ENCODE results near the gene PDP2.

DNA sequence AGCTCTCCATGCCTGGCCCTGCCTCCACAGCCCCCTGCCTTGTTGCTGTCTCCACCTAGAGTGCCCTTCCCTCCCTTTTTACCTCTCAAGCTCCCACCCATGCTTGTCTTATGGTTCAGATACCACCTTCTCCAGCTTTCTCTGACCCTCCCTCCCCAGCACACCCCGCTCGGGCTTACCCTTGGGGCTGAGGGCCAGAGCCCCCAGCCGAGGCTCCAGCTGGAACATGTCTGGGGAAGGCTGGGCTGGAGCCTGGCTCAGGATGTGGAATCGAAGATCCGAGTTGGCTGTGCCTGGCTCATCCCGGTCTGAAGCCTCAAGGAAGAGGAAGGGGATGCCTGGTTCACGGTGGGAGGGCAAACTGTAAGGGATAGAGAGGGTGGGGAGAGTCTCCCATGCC is 34.7 kb downstream of the PDP2 start:
- TF ChIP-seq POLR2A (IDR thresholded peaks at IDR 0.05): no peak
- TF ChIP-seq, protein P1, sequence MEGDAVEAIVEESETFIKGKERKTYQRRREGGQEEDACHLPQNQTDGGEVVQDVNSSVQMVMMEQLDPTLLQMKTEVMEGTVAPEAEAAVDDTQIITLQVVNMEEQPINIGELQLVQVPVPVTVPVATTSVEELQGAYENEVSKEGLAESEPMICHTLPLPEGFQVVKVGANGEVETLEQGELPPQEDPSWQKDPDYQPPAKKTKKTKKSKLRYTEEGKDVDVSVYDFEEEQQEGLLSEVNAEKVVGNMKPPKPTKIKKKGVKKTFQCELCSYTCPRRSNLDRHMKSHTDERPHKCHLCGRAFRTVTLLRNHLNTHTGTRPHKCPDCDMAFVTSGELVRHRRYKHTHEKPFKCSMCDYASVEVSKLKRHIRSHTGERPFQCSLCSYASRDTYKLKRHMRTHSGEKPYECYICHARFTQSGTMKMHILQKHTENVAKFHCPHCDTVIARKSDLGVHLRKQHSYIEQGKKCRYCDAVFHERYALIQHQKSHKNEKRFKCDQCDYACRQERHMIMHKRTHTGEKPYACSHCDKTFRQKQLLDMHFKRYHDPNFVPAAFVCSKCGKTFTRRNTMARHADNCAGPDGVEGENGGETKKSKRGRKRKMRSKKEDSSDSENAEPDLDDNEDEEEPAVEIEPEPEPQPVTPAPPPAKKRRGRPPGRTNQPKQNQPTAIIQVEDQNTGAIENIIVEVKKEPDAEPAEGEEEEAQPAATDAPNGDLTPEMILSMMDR (IDR thresholded peaks at IDR 0.05): no peak

Data from adrenal gland (tissue), 5 donors.